ENCODE data around the gene EPHA3. TPM values are rescaled to one million over a fixed set of nuclear protein-coding genes. Genes with fewer than 3 reads are reported as not detected.

The EPHA3 gene
- total and polyA plus RNA-seq, 9 of the 15 experiments (the other 6 are each of a cell fraction or from before 2014, with no cell fraction given) = not detected

DNA sequence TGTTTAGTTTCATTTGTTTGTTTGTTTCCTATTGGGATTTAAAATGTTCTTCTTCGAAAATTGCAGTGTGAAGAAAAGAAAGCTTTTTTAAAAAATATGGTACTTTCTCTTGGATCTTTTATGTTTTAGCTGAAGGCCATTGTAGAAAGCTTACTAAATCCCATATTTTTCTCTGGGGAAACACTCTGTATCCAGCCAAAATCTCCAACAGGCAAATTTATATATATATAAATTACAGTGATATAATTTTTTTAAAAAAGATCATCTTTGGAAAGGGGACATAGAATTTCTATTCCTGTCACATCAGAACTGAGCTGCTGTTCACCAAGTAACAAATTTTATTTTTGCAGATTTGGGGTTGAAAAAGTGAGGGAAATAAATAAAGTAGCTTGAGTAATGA, 19.6 kb upstream of the EPHA3 start:
- Histone ChIP-seq H3K9me1 (ENCODE audit: control insufficient read depth, insufficient read depth, low read length) (no peaks in the 10 kb centered on the region), H3K27me3 (ENCODE audit: control insufficient read depth in 2 of 2, insufficient read depth in 2 of 2, low read length in 2 of 2) (no peaks in the 10 kb centered on the region), H3K79me2 (ENCODE audit: control insufficient read depth, insufficient read depth, low read length) (no peaks in the 10 kb centered on the region), H3K4me3 (no peak overlapping the region), H2AFZ (ENCODE audit: low read depth, low read length) (no peak overlapping the region), H3K4me2 (ENCODE audit: insufficient read depth, low read length) (no peak overlapping the region), H3K36me3 (ENCODE audit: control insufficient read depth, insufficient read depth, low read length) (no peaks in the 10 kb centered on the region), H3K4me1 (replicated peaks in 1 of 2; ENCODE audit: control insufficient read depth in 2 of 2, insufficient read depth in 2 of 2, low read length in 2 of 2) (no peaks in the 10 kb centered on the region), H3K9me3 (replicated peaks; ENCODE audit: control insufficient read depth, insufficient read depth, low read depth, low read length) (no peaks in the 10 kb centered on the region), H4K20me1 (replicated peaks; ENCODE audit: control insufficient read depth, insufficient read depth, low read length) (no peaks in the 10 kb centered on the region), H3K9ac (ENCODE audit: insufficient read depth in 1 of 2, low read depth in 2 of 2, low read length in 2 of 2) (no peak overlapping the region), H3K27ac (ENCODE audit: extremely low read depth, low read depth, low read length) (no peak overlapping the region)
- ATAC-seq (no peak), DNase-seq (ENCODE audit: extremely low read depth in 1 of 4, low spot score in 3 of 4) (no peak), FAIRE-seq (no peak)
- in situ Hi-C loops (cut with MboI) (no loop called here), intact Hi-C loops (cut with micrococcal nuclease) (no loop called here)
- ChIA-PET CTCF (ENCODE audit: low intra/inter-chr PET ratio) (no interaction called here), POLR2A (no interaction called here)
- 0% methylated on average over 1 of the region's 1 CpG for WGBS (ENCODE audit: insufficient coverage, low coverage, missing lambda C conversion rate)
- TF ChIP-seq, protein P1, sequence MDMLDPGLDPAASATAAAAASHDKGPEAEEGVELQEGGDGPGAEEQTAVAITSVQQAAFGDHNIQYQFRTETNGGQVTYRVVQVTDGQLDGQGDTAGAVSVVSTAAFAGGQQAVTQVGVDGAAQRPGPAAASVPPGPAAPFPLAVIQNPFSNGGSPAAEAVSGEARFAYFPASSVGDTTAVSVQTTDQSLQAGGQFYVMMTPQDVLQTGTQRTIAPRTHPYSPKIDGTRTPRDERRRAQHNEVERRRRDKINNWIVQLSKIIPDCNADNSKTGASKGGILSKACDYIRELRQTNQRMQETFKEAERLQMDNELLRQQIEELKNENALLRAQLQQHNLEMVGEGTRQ (CRISPR knock-in tag; IDR thresholded peaks at IDR 0.05) = no peak
- TF ChIP-seq CBX5 (IDR thresholded peaks at IDR 0.05; ENCODE audit: borderline replicate concordance, low read depth) (no peak), ZNF124 (CRISPR knock-in tag; IDR thresholded peaks at IDR 0.05) (no peak), ZNF668 (CRISPR knock-in tag; IDR thresholded peaks at IDR 0.05) (no peak)
- TF ChIP-seq, protein P2, sequence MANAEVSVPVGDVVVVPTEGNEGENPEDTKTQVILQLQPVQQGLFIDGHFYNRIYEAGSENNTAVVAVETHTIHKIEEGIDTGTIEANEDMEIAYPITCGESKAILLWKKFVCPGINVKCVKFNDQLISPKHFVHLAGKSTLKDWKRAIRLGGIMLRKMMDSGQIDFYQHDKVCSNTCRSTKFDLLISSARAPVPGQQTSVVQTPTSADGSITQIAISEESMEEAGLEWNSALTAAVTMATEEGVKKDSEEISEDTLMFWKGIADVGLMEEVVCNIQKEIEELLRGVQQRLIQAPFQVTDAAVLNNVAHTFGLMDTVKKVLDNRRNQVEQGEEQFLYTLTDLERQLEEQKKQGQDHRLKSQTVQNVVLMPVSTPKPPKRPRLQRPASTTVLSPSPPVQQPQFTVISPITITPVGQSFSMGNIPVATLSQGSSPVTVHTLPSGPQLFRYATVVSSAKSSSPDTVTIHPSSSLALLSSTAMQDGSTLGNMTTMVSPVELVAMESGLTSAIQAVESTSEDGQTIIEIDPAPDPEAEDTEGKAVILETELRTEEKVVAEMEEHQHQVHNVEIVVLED (CRISPR knock-in tag; IDR thresholded peaks at IDR 0.05) = no peak
- no TSS peak for BruUV-seq (replicated peaks)

Data from K562 (cell line).